Ramos (cell line): ENCODE data around the gene SCGB2B2.
"Not testable (repeated sequence)": the region's sequence is repeated elsewhere in the genome, so short reads cannot be mapped to it uniquely, and the experiment has no call there.

Source experiments
- in situ Hi-C: fragments of 300-500 bp; cut with MboI; formaldehyde crosslinking; loops from one replicate; pipeline ENCODE4 v1.14.3; 2022; ENCODE audit warnings: low sequenced_read_pairs; ENCODE audit not compliant: unreplicated experiment

The SCGB2B2 gene

DNA sequence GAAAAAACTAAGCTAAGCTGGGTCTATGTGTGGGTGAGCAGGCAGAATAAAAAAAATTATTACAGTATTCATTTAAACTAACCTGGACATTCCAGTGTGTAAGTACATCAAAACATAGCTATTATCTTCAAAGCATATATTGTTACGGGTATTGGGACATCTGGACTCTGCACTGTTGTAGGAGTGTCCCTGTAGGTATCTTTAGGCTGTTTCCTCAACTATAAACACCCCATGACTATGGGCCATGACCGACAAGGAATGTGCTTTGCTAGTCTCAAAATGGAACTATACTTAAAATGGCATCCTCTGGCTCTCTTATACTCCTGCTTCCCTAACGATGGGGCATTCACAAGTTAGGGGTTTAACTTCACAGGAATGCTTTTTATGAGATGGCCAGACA lies 3.4 kb downstream of the SCGB2B2 start:
- in situ Hi-C loops = no loop called here

DNA sequence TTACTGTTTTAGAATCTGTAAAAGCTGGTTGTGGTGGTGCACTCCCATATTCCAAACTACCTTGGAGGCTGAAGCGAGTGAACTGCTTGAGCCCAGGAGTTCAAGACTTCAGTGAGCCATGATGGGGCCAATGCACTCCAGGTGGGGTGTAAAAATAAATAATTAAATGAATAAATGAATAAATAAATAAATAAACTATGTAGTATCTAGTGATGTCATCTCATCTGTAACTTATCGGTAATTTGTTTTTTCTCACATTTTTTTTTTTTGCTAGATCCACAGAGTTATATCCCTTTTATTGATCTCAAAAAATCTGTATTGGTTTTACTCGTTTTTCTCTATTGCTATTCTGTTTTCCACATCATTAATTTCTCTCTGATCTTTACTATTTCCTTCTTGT lies 5.0 kb downstream of the SCGB2B2 start:
- in situ Hi-C loops = no loop called here

DNA sequence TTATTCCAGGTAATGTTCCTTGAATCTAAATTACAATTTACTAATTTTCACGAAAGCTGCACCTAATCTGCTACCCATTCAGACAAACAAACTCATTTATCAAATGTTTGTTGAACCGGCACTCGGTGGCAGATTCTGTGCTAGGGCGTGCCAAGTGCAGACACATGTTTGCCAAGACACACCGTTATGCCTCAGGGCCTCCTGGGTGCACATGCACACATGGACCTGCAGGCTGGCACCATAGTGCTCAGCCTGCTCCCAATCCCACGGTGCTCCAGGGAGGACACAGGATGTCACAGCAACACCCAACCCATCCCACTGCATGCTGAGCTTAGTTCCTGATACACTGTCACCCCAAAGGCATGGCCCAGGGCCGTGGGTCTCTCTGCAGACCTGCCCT lies 7.7 kb downstream of the SCGB2B2 start:
- in situ Hi-C loops = no loop called here

DNA sequence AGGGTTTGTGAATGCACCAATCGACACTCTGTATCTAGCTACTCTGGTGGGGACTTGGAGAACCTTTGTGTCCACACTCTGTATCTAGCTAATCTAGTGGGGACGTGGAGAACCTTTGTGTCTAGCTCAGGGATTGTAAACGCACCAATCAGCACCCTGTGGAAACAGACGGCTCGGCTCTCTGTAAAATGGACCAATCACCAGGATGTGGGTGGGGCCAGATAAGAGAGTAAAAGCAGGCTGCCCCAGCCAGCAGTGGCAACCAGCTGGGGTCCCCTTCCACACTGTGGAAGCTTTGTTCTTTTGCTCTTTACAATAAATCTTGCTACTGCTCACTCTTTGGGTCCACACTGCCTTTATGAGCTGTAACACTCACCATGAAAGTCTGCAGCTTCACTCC lies 8.3 kb downstream of the SCGB2B2 start:
- in situ Hi-C loops = not testable (repeated sequence)

DNA sequence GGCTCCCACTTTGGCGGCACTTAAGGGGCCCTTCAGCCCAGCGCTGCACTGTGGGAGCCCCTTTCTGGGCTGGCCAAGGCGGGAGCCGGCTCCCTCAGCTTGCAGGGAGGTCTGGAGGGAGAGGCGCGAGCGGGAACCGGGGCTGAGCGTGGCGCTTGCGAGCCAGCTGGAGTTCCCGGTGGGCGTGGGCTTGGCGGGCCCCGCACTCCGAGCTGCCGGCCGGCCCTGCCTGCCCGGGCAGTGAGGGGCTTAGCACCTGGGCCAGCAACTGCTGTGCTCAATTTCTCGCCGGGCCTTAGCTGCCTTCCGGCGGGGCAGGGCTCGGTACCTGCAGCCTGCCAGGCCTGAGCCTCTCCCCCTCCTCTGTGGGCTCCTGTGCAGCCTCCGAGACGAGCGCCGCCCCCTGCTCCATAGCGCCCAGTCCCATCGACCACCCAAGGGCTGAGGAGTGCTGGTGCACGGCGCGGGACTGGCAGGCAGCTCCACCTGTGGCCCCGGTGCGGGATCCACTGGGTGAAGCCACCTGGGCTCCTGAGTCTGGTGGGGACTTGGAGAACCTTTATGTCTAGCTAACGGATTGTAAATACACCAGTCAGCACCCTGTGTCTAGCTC lies 8.8 kb downstream of the SCGB2B2 start:
- in situ Hi-C loops = not testable (repeated sequence)

DNA sequence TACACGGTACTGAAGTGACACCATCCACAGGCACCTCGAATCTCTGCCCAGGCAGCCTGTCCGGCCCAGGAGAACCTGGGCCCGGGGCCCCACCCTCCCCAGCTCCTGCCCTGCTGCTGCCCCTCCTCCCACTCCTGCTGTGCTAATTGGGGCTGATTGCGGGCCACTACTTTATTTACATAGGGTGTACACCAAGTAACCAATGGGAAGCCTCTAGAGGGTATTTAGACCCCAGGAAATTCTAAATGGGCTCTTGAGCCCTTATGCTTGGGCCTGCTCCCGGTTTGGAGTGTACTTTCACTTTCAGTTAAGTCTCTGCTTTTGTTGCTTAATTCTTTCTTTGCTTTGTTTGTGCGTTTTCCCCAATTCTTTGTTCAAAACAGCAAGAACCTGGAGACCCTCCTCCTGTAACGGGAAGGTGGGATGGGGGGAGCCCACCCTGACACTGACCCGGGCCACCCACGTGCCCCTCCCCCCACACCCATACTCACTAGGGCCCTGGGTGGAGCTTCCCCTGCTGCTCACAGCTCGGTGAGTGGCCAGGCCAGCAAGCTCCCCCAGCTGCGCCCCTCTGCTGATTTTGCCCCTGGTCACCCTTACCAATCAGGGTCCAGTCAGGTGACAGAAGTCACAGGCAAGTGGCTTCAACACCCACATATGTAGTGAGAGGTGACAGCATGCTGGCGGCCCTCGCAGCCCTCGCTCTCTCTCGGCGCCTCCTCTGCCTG lies 9.4 kb downstream of the SCGB2B2 start:
- in situ Hi-C loops = no loop called here

DNA sequence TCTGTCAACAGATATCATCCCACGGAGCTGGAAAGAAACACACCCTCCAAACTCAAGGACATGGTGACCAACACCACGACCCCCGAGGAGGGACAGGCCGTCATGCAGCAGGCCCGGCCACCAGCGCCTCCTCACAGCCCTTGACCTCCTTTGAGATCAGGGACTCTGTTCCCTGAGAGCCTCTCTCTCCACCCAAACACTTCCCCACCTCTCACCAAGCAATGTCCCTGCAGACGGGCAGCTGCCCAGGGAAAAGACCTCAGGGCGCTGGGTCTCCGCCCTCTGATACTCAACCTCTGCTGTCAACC lies 10.0 kb downstream of the SCGB2B2 start:
- in situ Hi-C loops = no loop called here

DNA sequence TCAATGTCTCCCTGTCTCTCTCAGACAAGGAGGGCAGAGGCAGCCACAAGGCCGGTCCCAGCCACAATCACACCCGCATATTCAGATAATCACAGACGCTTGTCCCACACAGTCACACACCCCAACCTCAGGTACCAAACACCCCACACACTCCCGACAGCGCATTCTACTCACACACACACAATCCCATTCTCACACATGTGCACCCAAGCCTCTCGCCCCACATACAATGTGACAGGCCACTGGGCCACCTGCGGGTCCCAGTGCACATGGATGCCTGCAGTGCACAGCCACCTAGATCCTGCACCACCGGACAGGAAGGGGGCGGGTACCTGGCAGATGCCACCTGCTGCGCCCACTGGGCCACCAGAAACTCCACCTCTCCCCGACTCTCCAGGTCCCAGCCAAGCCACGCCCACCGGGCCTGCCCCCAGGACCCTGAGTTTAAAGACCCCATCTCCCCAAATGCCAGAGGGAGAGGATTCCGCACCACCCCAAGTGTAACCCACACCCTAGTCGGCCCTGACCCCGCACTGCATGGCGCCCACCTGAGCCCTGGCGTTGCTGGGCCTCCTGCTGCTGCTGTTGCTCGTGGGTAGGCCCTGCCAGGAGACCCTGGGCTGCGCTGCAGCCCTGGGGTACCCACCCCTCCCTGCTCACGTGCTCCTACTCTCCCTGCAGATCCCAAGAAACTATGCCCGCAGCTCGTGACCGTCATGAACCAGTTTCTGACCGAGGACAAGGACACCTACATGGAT lies 10.6 kb downstream of the SCGB2B2 start:
- in situ Hi-C loops = no loop called here

DNA sequence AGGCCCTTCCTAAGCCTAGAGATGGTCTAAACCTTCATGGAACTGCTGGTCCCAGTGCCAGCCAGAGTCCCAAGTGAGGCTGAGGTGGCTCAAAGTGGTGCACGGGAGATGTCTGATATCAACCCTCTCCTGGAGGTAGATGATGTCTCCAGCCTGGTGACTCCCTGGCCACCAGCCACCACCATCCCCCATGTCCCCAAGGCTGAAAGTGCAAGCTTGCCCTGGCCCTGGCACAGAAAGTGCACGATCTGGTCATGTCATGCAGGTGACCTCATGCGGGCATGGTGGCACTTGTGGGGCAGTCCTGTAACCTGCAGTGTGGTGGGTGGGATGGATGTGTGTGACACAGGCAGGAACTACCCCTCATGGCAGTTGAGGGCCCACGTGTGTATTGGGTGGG lies 11.7 kb downstream of the SCGB2B2 start:
- in situ Hi-C loops = not testable (repeated sequence)

DNA sequence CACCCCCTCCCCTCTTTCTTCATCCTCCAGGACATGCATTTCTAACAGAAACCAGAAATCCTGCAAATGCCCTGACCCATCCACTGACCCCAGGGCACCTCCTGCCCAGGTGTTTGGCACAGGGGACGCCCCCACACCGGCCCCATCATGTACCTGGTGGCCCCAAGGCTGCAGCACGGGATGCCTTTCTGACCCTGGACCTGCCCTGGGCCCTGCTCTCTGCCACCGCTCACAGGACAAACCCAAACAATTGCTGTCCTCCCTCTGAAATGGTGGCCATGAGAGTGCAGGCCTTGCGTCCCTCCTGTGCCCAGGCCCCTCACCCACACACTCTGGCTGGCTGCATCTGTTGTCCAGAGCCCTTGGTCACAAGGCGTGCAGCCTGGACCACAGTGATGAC lies 12.1 kb downstream of the SCGB2B2 start:
- in situ Hi-C loops = no loop called here

DNA sequence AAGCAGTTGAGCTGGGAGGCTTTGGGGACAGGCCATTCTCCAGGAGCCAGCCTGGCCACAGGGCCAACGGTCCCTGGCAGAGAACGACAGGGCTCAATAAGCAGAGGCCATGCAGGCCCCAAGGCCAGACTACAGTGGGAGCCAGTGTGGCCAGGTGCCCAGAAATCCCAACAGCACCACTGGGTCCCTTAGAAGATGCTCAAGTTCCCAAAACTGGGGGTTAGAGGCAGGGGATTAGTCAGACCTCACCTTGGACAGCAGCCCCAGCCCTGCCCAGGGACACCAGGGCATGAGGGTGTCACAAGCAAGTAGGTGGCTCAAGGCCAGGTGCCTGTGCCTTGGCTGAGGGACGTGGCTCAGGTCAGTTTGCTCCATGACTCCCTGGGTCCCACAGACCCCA lies 12.8 kb downstream of the SCGB2B2 start:
- in situ Hi-C loops = no loop called here

DNA sequence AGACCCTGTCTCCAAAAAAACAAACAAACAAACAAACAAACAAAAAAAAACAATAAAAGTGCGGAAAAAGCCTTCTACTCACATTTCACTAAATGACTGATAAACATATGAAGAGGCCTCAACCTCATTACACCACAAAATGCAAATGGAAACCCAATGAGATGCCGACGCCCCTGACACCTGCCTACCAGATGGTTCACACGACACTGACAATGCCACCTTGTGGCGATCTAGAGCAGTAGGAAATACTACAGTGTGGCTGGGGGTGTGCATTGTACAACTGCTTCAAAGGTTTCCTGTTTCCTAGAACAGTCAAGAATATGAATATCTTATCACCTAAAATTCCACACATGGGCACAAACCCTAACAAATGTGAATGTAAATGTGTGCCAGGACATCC lies 14.0 kb downstream of the SCGB2B2 start:
- in situ Hi-C loops = no loop called here

DNA sequence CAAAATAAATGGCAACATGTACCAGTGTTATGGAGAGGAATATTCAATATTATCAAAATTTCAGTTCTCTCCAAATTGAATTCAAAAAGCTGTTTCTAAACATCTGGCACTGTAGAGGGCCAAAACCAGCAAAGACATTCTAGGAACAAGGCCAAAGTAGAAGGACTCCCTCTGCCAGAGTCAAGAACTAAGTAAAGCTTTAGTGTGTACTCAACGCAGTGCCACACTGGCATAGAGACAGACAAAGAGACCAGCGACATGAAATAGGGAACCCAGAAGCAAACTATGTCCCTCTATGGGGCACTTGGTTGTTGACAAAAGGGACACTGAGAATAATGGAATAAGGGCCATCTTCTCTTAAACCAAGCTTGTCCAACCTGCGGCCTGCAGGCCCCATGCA lies 15.6 kb downstream of the SCGB2B2 start:
- in situ Hi-C loops = no loop called here

DNA sequence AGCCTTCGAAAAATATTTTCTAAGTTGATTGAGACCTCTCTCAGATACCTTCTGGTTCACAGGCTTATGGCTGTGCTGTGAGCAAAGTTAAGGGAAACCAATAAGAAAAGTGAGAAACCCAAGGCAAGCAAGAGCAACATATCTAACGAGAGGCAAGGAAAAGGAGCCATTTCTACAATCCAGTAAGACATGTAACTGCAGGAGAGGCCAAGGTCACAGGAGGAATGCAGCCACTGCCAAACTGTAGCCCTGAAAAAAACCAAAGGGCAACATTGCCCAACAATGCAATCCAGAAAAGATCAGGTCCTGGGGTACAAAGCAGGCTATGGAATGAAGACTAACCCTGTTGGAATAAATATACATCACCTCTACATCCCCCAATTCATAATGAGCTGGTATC lies 21.3 kb downstream of the SCGB2B2 start:
- in situ Hi-C loops = no loop called here

DNA sequence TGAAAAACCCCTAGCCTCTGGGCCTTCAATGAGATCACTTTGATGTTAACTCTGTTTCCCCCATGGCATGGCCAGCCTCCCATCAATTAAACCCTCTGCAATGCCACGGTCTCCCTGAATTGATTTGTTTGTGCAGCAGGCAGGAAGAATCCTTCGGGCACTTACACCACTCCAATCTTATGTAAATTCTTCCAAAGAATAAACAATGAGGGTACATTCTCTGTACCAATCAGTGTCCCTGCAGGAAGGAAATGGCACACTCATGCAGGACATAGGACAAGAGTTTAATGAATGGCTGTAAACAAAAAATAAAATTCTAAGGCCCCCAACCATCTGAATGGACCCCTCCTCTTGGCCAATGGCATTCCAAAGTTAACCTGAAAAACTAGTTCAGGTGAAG lies 22.2 kb downstream of the SCGB2B2 start:
- in situ Hi-C loops = no loop called here

DNA sequence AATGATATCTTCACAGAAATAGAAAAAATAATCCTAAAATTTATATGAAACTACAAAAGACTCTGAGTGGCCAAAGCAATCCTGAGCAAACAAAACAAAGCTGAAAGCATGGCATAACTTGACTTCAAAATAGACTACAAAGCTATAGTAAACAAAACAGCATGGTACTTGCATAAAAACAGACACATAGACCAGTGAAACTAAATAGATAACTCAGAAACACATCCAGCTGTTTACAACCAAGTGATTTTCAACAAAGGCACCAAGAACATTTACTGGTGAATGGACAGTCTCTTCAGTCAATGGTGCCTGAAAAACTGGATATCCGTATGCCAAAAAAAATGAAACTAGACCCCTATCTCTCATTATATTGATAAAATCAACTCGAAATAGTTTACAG lies 25.2 kb downstream of the SCGB2B2 start:
- in situ Hi-C loops = no loop called here

DNA sequence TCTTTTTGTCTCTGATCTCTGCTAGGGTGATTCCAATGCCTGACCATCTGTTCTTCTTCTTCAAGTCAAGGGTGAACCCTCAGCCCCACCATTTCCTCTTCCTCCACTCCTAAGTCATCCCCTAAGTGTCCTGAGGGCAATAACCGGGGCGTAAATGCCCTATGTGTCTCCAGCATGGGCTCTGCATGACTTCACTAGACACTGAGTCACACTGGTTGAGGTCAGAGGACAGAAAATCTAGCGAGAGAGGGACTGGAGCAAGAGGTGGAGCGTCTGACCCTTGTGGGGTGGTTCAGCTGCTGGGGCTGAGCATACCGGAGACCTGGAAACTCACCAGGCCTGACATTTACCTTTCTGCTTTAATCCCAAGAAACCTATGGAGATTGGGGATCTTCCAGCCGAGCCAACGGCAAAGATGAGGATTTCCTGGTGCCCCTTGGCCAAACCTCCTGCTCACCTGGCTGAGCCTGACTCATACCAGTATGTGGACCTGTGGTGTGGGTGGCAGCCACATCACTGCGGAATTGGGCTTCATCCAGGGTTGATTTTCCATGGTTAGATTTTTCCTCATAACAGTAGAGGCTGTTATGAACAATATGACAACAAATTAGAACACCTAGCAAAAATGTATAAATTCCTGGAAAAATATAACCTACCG lies 26.9 kb downstream of the SCGB2B2 start:
- in situ Hi-C loops = no loop called here

DNA sequence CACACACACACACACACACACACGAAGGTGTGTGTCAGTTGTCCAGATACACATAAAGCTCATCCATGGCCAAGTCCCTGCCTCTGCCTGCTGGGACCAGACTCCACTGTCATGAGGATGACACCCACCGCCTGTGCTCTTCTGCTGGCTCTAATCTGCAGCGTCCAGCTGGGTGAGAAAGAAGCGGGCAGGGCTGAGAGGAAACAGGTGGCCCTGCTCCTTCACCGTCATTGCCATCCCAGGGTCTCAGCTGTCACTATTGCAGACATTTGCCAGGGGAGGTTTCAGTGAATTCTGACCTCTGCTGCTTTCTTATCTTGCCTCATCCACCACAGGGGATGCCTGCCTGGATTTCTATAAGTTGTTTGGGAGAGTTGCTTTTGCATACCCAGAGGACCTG lies 31.4 kb downstream of the SCGB2B2 start:
- in situ Hi-C loops = no loop called here

DNA sequence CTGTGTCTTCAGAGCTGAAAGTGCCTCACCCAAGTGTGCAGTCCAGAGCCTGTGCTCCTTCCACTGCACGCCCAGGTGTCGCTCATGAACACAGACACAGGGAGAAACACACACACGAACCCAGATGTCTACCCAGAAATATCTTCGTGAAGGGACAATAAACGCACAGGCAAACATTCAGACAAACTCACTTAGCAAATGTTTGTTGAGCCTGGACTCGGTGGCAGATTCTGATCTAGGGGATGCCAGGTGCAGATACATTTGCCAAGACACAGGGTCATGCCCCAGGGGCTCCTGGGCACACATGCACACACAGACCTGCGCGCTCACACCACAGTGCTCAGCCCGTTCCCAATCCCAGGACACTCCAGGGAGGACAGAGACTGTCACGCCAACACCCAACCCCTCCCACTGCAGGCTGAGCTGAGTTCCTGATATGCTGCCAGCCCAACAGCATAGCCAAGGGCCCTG lies 31.9 kb downstream of the SCGB2B2 start:
- in situ Hi-C loops = no loop called here

DNA sequence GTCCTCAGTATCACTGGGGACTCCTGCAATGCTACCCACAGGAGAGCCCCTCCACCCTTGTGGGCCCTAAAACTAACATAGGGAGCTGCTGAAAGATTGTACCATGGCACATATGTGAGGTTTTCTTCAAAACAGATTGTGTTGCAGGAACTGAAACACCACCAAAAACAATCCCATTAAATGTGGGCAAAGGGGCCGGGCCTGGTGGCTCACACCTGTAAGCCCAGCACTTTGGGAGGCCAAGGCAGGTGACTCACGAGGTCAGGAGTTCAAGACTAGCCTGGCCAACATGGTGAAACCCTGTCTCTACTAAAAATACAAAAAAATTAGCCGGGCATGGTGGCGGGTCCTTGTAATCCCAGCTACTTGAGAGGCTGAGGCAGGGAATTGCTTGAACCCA lies 34.7 kb downstream of the SCGB2B2 start:
- in situ Hi-C loops = no loop called here

DNA sequence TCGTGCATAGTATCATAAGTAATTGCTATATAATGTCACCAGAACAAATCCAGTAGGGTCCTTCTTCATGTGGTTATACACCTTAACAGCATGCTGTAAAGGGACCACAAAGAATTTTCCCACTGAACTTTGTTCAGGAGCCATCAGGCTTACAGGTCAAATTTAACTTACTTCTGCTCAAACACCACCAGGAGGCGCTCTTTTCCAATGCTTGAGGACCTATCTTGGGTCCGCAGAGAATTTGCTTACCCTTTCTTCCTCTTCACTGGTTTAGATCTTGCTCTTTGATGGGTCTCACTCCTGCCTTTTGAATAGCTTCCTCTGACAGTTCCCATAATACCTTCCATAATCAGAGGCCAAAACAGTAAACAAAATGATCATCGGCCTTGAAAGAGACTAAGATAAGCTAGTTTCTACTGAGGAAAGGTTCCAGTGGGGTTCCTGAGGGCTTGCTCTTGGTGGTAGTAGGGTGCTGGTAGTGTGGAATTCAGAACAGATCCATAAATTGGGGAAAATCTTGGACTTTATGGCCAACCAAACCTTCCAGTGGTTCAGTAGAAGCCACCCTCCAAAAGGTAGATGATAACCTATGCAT lies 37.4 kb downstream of the SCGB2B2 start:
- in situ Hi-C loops = loop anchor here (5.0 kb wide), 1 partner anchor 73 kb away; no protein-coding TSS in a partner anchor
